Muscle of leg (tissue), 9 donors: ENCODE measurements around the gene LRRC55. TPM values are rescaled to one million over a fixed set of nuclear protein-coding genes. Genes with fewer than 3 reads are reported as not detected.

Source experiments
- polyA plus RNA-seq, 8 donors: library from polyadenylated mRNA; unstranded; fragments of 120-200 nt; gene quantifications; one replicate each; pipeline versions ENCODE4 v1.2.1 to v1.2.3, GENCODE V29; 2013; ENCODE audit warnings: inconsistent platforms in 1 of 8, low replicate concordance in 1 of 8; ENCODE audit not compliant: insufficient read length in 8 of 8, insufficient read depth in 1 of 8
- total RNA-seq: library from RNA; stranded (reverse); fragments of 120-200 nt; gene quantifications from one replicate; pipeline ENCODE4 v1.2.4, GENCODE V29; 2013

The LRRC55 gene
- total and polyA plus RNA-seq, 9 donors, result 0.31 to 1.7 (median 0.88) TPM

Other genes starting within 250 kb of the LRRC55 start
- gene OR5AK2, start 193.0 kb upstream of the LRRC55 start, total RNA-seq, result not detected
- not detected for gene OR5AK2, start 193.0 kb upstream of the LRRC55 start, polyA plus RNA-seq
- gene APLNR, start 55.3 kb downstream of the LRRC55 start, total RNA-seq, result 43.2 TPM
- gene APLNR, start 55.3 kb downstream of the LRRC55 start, polyA plus RNA-seq, result 100 to 1,000 TPM in 4 of 8 donors, 10 to 100 TPM in 4; 80.8 to 113 (median 97.2) TPM
- 67.2 TPM for gene TNKS1BP1, start 143.0 kb downstream of the LRRC55 start, total RNA-seq
- 100 to 1,000 TPM in 7 of 8 donors, 10 to 100 TPM in 1; 94.6 to 120 (median 111) TPM for gene TNKS1BP1, start 143.0 kb downstream of the LRRC55 start, polyA plus RNA-seq
- 64.3 TPM for gene SSRP1, start 153.9 kb downstream of the LRRC55 start, total RNA-seq
- 100 to 1,000 TPM in 7 of 8 donors, 10 to 100 TPM in 1; 98.6 to 135 (median 111) TPM for gene SSRP1, start 153.9 kb downstream of the LRRC55 start, polyA plus RNA-seq
- gene P2RX3, start 156.4 kb downstream of the LRRC55 start, total RNA-seq, result 1.5 TPM
- gene P2RX3, start 156.4 kb downstream of the LRRC55 start, polyA plus RNA-seq, result 1 to 10 TPM; 1.3 to 5.2 (median 2.5) TPM
- gene PRG3, start 199.2 kb downstream of the LRRC55 start, total RNA-seq, result 0.22 TPM
- 1 to 10 TPM in 1 of 8 donors, under 1 TPM in 5, not detected in 2; 0.14 to 1.3 (median 0.42) TPM for gene PRG3, start 199.2 kb downstream of the LRRC55 start, polyA plus RNA-seq
- 1.0 TPM for gene PRG2, start 208.7 kb downstream of the LRRC55 start, total RNA-seq
- 1 to 10 TPM in 4 of 8 donors, under 1 TPM in 4; 0.35 to 3.8 (median 0.89) TPM for gene PRG2, start 208.7 kb downstream of the LRRC55 start, polyA plus RNA-seq
- 27.1 TPM for gene SLC43A3, start 245.2 kb downstream of the LRRC55 start, total RNA-seq
- 10 to 100 TPM; 19.9 to 43.5 (median 29.6) TPM for gene SLC43A3, start 245.2 kb downstream of the LRRC55 start, polyA plus RNA-seq